Stimulated activated CD4-positive, alpha-beta T cell treated with anti-CD3 and anti-CD28 coated beads, TNF-alpha, amount 100 ng/mL, for 48 hours (primary cell): ENCODE measurements around the gene BBC3.
A peak's percentile ranks its signal among the peaks of the same experiment; 100 is the strongest.
"Not testable (repeated sequence)": the region's sequence is repeated elsewhere in the genome, so short reads cannot be mapped to it uniquely, and the experiment has no call there.

Experiments
- DNase-seq, 3 donors: peaks; one replicate each; pipeline ENCODE4 v3.0.0-alpha.2; 2020; ENCODE audit warnings: low read depth in 3 of 3

The BBC3 gene

DNA sequence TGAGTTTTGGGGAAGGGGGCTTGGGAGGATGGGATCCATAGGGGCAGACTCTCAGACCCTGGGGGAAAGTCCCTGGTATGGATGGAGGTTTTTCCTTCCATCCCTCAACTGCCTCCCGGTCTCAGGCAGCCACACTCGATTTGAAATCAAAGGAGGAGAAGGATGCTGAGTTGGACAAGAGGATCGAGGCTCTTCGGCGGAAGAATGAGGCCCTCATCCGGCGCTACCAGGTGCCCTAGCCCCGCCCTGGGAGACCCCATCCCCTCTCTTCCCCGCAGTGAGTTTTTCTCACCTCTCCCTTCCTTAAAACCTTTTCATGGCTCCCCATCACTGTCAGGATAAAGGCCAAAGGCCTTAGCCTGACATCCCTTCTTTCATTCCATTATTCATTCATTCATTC is 27.4 kb upstream of the BBC3 start:
- no peak for DNase-seq

DNA sequence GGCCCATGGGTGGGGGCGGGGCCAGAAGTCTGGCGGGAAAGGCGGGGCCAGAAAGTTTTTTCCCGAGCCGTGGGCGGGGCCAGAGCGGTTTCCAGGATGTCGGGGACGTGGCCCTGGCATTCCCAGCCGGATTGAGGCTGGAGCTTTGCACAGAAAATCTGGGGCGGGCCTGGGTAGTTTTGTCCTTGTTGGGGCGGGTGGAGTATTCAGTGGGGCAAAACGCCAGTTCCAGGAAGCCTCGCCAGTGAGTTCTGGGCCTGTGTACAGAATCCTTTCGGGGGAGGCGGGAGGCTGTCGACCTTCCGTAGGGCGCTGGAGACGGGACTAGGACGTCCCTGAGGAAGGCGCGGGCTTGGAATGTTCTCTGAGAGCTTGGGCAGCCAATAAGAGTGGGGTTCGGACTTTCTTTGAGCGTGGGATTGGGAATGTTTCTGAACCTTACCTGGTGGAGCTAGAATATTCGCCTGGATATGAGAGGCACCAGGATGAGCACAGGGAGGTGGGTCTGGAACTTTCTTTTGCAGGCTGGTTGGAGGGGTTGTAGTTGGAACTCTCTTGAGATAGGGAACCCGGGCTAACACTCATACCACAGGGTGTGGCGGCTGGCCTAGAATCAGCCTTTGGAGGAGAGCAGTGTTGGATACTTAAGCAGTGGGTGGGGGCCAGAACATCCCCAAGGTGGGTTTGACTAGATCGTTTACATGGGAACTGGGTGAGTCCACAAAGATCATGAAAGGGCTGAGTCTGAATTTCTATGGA is 26.6 kb upstream of the BBC3 start:
- no peak for DNase-seq

DNA sequence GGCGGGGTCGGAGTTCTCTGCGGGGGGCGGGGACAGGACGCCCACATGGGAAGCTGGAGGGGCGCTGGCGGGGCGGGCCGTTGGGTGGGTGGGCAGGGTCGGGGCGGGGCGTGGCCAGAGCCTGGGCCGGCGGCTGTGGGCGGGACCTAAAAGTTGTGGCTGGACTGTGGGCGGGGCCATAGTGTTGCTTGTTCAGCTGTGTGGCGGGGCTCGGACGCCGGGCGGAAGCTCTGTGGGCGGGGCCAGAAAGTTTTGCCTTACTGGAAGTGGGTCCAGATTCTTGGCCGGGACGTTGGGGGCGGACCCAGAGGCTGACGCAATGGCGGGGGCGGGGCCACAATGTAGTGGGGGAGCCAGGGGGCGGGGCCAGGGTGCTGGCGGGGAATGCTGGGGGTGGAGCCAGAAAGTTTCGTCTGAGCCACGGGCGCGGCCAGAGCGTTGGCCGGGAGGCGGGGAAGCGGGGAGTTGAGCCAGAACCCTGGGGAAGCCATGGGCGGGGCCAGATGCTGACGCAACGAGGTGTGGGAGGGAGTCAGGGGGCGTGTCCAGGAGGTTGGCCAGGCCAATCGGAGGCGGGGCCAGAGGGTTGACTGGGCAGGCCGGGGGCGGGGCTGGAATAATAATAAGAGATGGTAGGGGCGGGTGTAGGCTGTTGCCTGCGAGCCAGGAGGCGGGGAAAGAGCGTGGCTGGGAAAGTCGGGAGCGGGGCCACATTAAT is 25.9 kb upstream of the BBC3 start:
- DNase-seq, result peak; percentile 100

DNA sequence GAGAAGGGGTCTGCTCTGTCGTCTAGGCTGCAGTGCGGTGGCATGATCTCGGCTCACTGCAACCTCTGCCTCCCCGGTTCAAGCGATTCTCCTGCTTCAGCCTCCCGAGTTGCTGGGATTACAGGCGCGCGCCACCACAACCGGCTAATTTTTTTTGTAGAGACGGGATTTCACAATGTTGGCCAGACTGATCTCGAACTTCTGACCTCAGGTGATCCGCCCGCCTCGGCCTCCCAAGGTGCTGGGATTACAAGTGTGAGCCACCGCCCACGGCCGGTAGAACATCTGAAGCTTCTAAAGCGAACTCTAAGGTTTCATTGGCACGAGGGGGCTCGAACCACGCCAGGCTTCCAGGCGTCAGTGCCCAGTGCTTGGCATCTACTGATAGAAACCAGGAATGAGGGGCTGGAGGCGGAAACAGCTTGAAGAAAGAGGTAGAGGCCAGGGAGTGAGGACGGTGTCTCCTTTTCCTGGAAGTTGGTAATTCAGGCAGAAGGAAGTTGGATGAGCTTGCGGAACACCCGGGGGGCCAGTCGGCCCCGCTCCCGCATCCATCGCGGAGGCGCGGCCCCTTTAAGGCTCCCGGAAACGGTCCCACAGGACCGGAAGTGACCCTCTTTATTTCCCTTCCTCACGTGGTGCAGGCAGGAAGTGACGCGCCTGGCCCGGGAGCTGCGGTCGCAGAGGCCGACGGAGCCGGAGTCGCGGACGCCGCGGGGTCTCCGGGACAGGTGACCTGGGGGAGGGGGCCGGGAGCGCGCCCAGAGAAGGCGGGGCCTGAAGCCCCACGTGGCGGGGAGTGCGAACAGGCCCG is 25.1 kb upstream of the BBC3 start, which contains the start of gene CCDC9:
TSS of gene CCDC9 (plus strand) at position 647 of the 814 bp plus-strand sequence. CDS start 1,876 bp downstream, outside the sequence.
- peak; percentile 93 to 97 (median 93) for DNase-seq

- DNase-seq, result no peak
Measured at GRCh38 chr19:47253970-47254369, 23.0 kb upstream of the BBC3 start.

GRCh38 chr19:47253467-47253881 is 22.5 kb upstream of the BBC3 start:
- DNase-seq, result no peak

GRCh38 chr19:47253016-47253415 is 22.0 kb upstream of the BBC3 start:
- not testable (repeated sequence) for DNase-seq

DNA sequence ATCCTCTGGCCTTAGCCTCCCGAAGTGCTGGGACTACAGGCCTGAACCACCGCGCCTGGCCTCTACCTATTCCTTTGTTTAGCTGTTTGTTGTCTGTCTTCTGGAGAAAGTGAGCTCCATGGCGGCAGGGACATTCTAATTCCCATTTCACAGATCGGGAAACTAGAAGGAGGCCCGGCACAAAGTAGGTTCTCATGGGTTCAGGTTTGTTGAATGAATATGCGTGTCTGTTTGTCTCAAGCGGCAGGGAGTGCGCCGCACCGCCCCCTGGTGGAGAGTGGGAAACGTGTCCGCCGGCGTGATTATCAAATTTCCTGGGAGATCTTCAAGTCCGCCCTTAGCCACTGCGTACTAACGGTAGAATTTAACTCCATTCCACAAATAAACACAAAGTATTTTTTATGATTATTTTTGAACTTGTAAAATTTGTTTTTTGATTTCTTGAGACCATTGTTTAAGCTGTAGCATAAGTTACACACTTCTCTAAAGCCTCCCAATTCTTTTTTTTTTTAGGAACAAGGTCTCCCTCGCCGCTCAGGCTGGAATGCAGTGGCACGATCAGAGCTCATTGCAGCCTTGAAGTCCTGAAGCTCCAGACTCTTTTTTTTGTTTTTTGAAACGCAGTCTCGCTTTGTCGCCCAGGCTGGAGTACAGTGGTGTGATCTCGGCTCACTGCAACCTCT is 16.4 kb upstream of the BBC3 start:
- peak; percentile 65 to 74 (median 68) for DNase-seq

GRCh38 chr19:47243776-47244547 is 13.0 kb upstream of the BBC3 start:
- peak; percentile 83 to 90 (median 84) for DNase-seq

DNA sequence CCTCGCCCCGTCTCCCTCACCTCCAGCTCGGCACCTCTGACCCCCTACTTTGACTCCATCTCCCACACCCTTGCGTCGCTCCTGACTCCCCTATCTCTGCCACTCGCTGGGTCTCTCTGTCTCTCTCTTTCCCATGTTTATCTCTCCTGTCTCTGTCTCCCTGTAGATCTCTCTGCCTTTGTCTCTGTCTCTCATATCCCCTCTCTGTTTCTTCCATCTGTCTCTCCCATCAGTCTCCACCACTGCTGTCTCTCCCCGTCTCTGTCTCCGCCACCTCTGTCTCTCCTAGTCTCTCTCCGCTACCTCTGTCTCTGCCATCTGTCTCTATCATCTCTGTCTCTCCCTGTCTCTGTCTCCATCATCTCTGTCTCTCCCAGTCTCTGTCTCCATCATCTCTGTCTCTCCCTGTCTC is 12.4 kb upstream of the BBC3 start:
- no peak for DNase-seq

GRCh38 chr19:47241919-47242577 is 11.0 kb upstream of the BBC3 start:
- DNase-seq, result no peak

DNA sequence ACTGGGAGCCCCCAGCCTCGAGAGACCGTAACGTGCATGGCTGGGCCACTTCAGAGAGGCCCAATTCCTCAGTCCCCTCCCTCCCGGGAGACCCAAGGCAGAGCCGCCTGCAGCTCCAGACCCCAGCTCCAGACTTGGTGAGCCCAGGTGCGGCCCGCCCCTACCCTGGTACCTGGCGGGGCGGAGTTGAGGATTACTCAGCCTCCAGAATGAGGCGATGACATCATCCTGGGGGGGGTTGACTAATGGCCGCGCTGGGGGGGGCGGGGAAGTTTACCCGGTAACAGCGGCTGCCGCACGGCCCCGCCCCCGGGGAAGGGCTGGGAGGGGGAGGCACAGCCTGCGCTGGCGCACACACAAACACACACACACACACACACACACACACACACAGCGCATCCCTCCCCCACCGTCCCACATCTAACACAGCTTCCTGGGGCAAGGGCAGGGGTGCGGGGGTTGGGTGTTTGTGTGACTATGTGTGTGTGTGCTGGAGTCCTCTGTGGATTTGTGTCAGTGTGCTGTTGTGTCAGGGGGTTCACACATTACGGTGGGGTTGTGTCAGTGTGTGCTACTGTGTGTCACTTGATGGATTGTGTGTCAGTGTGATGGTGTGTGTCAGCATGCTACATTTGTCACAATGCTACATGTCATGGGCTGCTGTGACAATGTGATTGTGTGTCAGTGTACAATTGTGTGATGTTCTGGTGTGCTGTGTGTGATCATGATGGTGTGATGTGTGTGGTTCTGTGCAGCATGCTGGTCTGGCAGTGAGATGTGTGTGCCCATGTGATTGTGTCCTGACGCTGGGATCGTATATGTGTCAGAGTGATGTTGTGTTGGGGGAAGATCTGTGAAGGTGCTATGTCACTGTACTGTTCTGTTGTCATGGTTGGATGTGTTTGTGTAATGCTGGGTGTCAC is 10.3 kb upstream of the BBC3 start:
- peak; percentile 58 to 93 (median 60) for DNase-seq

DNA sequence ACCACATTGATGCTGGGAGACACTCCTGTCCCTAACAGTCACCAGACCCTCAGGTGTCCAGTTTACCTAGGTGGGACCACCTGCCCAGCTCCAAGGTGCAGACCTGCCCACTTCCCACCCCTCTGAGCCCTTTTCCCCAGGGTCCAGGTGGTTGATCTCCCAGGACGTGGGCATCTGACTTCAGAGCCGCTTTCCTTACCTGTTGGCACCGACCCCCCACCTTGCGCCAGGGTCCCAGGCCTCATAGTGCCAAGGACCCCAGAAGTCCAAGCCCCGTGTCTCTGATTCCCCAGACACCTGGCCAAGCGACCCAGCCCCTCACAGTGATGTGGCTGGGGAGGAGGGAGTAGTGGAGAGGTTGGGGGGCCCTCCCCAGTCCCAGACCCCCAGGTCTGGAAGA is 9.6 kb upstream of the BBC3 start:
- DNase-seq, result no peak

DNA sequence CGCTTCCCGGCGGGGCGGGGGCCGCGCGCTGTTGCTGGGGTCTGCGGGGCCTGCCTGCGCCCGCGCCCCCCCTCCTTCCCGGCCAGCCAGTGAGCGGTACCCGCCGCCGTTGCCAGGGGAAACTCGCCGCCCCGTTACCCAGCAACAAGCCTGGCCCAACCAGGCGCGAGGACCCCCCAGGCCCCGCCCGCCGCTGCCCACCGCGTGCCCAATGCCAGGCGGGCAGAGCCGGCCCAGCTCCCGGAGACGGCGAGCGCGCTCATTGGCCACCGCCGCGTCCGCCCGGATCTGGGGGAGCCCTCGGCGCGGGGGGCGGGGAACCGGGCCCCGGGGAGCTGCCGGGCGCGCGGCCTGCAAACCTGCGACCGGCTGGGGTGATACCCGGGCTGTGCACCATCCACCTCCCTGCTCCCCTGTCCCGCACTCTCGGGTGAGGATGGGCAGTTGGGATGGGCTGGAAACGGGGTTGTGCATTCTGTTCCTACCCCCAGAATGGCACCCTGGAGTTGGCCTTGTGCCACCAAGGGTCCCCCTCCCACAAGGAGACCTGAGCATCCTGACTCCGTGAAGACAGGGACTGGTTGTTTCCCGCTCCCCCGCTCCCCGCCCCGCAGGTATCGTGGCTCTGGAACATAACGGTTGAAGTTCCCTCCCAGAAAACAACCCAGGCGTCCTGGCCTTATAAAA is 8.8 kb upstream of the BBC3 start:
- peak in 1 of 3 donors; percentile 34 for DNase-seq

DNA sequence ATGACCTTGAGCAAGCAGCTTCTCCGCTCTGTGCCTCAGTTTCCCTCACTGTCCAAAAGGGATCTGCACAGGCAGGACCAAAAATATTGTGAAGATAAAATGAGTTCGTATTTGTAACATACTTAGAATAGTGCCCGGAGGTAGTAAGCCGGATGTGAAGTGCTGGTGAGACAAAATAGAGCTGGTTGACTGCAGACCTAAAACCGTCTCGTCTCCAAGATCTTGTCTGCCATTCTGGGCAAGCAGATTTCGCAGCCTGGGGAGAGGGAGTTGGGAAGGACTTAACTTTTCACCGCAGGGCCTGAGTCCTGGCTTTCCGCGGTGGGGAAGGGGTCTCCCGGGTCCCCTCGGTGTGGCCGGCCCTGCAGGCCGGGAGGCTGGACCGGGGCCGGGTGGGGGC is 8.2 kb upstream of the BBC3 start:
- no peak for DNase-seq

- no peak for DNase-seq
Measured at GRCh38 chr19:47236072-47236675, 5.2 kb upstream of the BBC3 start.

DNA sequence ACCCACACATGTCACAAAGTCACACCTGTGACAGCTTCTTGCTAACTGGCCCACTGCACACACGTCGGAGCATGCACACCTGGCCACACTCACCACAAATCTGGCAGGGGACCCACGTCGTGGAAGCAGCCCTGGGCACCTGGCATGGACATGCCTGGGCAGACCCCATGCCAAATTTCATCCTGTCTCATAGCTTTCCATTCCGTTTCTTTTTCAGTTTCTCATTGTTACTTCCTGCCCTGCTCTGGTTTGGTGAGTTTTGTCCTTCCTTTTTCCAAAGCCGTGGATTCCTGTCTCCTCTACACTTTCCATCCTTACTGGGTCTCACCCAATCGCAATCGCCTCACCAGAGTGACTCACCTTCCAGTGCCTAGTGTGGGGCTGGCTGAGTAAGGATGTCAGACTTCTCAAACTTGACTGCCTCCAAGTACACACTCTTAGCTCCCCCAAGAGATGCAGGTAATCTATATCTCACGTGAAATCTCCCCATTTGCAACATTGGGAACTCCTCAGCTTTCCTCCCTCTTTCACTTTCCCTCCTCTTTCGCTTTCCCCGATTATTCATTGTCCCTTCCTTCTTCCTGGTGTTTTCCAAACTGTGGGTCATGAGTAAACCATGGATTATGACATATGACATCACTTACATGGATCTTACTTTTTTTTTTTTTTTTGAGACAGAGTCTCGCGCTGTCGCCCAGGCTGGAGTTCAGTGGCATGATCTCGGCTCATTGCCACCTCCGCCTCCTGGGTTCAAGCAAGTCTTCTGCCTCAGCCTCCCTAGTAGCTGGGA is 1.6 kb upstream of the BBC3 start:
- DNase-seq, result no peak
